ENCODE data around the gene ITGA2.

GRCh38 chr5:53111139-53111538, 122.0 kb downstream of the ITGA2 start:
- TF ChIP-seq CTCF (IDR thresholded peaks at IDR 0.05; ENCODE audit: insufficient read depth, low read length, poor library complexity, severe bottlenecking) (no peak), EZH2phosphoT487 (conservative IDR thresholded peaks at IDR 0.05; ENCODE audit: low read length) (no peak)
